Measurements from ENCODE around the gene ASCC1.

- TF ChIP-seq CTCF (IDR thresholded peaks at IDR 0.05; ENCODE audit: insufficient read depth, low read length, poor library complexity, severe bottlenecking): no peak
- TF ChIP-seq EZH2phosphoT487 (conservative IDR thresholded peaks at IDR 0.05; ENCODE audit: low read length): no peak
Observed at GRCh38 chr10:72061930-72062329, 154.1 kb downstream of the ASCC1 start.

All from SU-DHL-6 (cell line).